IPS DF 19.7 (cell line): ENCODE results near the gene TMCC3.

ENCODE experiments used
- DNase-seq: peaks from one replicate; pipeline ENCODE4 v3.0.0-alpha.2; 2013; ENCODE audit warnings: low read depth, low spot score

Gene TMCC3

DNA sequence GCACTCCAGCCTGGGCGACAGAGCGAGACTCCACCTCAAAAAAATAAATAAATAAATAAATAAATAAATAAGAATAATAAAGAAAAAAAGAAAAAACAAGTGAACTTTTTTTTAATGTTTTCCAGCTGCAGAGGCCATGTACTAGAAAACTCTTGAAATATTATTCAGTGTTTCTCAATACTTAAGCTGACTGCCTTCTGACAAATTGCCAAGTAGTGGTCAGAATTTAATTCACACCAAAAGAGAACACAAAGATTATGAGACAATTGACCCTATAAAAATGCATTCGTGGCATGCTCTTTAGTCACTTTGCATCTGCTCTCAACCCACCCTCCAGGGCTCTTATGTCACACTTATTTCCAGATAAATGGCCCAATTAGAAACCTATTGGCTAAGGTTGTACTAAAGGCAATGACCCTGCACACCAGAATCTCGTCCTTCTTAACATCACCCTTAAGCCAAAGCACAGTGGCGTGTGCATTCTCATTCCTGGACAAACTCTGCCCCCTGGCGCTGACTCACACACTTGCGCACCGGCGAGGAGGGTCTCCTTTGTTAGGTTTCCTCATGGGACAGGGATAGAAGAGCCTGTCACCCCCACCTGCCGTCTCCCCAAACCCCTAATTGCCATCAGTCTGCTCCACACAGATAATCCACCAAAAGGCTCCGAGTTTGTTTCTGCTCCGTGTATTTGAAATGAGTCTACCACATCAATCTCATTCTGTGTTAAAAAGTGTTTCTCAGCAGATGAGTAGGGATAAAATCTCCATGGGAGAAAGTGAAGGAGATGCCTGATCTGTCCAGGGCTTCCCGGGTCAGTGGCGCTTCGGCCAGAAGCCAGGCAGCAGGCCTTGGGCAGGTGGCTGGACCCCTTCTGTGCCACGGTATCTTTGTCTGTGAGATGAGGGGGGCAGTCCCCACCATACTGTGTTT, 117.6 kb downstream of the TMCC3 start:
- peak; percentile 17 for DNase-seq

- DNase-seq: no peak
Observed at GRCh38 chr12:94531196-94531720, 119.1 kb downstream of the TMCC3 start.

GRCh38 chr12:94525951-94526350, 124.4 kb downstream of the TMCC3 start:
- no peak for DNase-seq
